MM.1S (cell line): Measurements from ENCODE around the gene HOXB7.

ENCODE experiments used
- DNase-seq: peaks from one replicate; pipeline ENCODE4 v3.0.0-alpha.2; 2015
- H2AFZ ChIP-seq: fragments of 300-600 bp; sonication (generic); 2 replicates; pipeline ENCODE4 v1.6.0; 2016; ENCODE audit warnings: antibody characterized with exemption, low read length
- H3F3A ChIP-seq: fragments of 300-600 bp; sonication (generic); 2 replicates; pipeline ENCODE4 v1.6.1; 2016; ENCODE audit warnings: mild to moderate bottlenecking, antibody characterized with exemption, low read length, moderate library complexity, mixed read lengths; ENCODE audit not compliant: insufficient read depth
- H3K27ac ChIP-seq: fragments of 300-600 bp; sonication (generic); 2 replicates; pipeline ENCODE4 v1.5.1; 2016; ENCODE audit warnings: mild to moderate bottlenecking, low read length
- H3K27me3 ChIP-seq: fragments of 300-600 bp; sonication (generic); replicated peaks from 2 replicates; pipeline ENCODE4 v1.6.0; 2016; ENCODE audit warnings: low read length; ENCODE audit not compliant: insufficient read depth
- H3K36me3 ChIP-seq: fragments of 300-600 bp; sonication (generic); replicated peaks from 2 replicates; pipeline ENCODE4 v1.6.1; 2016; ENCODE audit warnings: mild to moderate bottlenecking, low read length, mixed read lengths; ENCODE audit not compliant: insufficient read depth
- H3K4me1 ChIP-seq: fragments of 300-600 bp; sonication (generic); 2 replicates; pipeline ENCODE4 v1.6.1; 2016; ENCODE audit warnings: low read length, mixed read lengths
- H3K4me2 ChIP-seq: fragments of 300-600 bp; sonication (generic); 2 replicates; pipeline ENCODE4 v1.6.0; 2016; ENCODE audit warnings: low read depth, low read length
- H3K4me3 ChIP-seq: fragments of 300-600 bp; sonication (generic); 2 replicates; pipeline ENCODE4 v1.5.1; 2016; ENCODE audit warnings: low read length, mixed read lengths
- H3K79me2 ChIP-seq: fragments of 300-600 bp; sonication (generic); 2 replicates; pipeline ENCODE4 v1.6.1; 2016; ENCODE audit warnings: mixed run types, low read length, mixed read lengths
- H3K9ac ChIP-seq: fragments of 300-600 bp; sonication (generic); 2 replicates; pipeline ENCODE4 v1.6.1; 2016; ENCODE audit warnings: low read length, mixed read lengths
- H3K9me2 ChIP-seq: fragments of 300-600 bp; sonication (generic); replicated peaks from 2 replicates; pipeline ENCODE4 v1.6.1; 2016; ENCODE audit warnings: mild to moderate bottlenecking, low read length, mixed read lengths; ENCODE audit not compliant: insufficient read depth
- H3K9me3 ChIP-seq: fragments of 300-600 bp; sonication (generic); replicated peaks from 2 replicates; pipeline ENCODE4 v1.6.1; 2016; ENCODE audit warnings: mild to moderate bottlenecking, low read length, mixed read lengths; ENCODE audit not compliant: insufficient read depth
- H4K20me1 ChIP-seq: fragments of 300-600 bp; sonication (generic); 2 replicates; pipeline ENCODE4 v1.6.1; 2016; ENCODE audit warnings: mild to moderate bottlenecking, low read length, moderate library complexity, mixed read lengths; ENCODE audit not compliant: insufficient read depth
- EZH2 ChIP-seq: fragments of 300-600 bp; sonication (generic); optimal IDR thresholded peaks from 2 replicates; pipeline ENCODE3; 2017; ENCODE audit warnings: low read depth, mild to moderate bottlenecking, antibody characterized with exemption, low read length, mixed read lengths
- EZH2phosphoT487 ChIP-seq: fragments of 300-600 bp; sonication (generic); IDR thresholded peaks from 2 replicates; pipeline ENCODE4 v1.6.1; 2018; ENCODE audit warnings: antibody characterized with exemption, low read length
- TF ChIP-seq, protein P1 (sequence below): fragments of 300-600 bp; sonication (generic); IDR thresholded peaks from 2 replicates; pipeline ENCODE4 v1.5.1; 2016; ENCODE audit warnings: antibody characterized with exemption, low read length, mixed read lengths

HOXB7 gene

DNA sequence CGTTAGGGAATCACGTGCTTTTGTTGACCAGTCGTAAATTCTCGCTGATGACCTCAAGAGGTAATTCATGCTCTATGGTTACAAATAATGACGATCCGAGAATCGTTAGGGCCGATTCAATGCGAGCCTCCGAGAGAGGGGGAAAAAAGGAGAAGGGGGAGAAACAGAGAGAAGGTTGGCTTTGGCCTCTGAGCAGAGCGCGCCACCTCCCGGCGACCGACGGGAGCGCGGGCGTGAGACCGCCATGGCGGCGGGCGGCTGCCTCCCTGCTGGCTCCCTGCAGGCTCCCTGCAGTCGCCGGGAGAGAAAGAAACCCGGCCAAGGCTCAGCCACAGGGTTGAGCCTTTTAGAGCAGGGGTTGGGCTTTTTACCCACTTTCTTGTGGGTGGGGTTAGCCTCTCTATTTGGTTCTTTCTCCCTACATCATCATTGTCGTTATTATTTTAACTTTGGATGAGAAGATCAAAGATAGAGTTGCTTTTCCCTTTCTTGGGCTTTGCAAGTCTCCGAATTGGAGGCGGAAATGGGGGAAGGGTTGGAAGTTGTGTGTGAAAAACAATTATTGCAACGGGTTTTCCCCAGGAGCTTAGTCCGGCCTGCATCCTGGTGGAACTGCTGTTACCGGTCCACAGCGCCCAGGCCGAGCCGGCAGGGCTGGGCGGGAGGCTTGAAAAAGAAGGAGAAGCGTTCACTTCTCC is 16.8 kb downstream of the HOXB7 start:
- H3K9ac ChIP-seq = no peak overlapping the region
- H3K27ac ChIP-seq = no peak overlapping the region
- TF ChIP-seq EZH2 (no peak), EZH2phosphoT487 (no peak)
- TF ChIP-seq, protein P1, sequence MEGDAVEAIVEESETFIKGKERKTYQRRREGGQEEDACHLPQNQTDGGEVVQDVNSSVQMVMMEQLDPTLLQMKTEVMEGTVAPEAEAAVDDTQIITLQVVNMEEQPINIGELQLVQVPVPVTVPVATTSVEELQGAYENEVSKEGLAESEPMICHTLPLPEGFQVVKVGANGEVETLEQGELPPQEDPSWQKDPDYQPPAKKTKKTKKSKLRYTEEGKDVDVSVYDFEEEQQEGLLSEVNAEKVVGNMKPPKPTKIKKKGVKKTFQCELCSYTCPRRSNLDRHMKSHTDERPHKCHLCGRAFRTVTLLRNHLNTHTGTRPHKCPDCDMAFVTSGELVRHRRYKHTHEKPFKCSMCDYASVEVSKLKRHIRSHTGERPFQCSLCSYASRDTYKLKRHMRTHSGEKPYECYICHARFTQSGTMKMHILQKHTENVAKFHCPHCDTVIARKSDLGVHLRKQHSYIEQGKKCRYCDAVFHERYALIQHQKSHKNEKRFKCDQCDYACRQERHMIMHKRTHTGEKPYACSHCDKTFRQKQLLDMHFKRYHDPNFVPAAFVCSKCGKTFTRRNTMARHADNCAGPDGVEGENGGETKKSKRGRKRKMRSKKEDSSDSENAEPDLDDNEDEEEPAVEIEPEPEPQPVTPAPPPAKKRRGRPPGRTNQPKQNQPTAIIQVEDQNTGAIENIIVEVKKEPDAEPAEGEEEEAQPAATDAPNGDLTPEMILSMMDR = peak; percentile 94
- no peaks in the 10 kb centered on the region for H3K9me3 ChIP-seq
- no peaks in the 10 kb centered on the region for H3K4me1 ChIP-seq
- H4K20me1 ChIP-seq = no peaks in the 10 kb centered on the region
- H2AFZ ChIP-seq = peak overlapping the region; percentile 63; the same call in 1 of the 2 replicates
- H3F3A ChIP-seq = no peaks in the 10 kb centered on the region
- peak overlapping the region; percentile 65 for H3K4me3 ChIP-seq
- peak; percentile 59 for DNase-seq
- peak overlapping the region; percentile 99 for H3K4me2 ChIP-seq
- H3K9me2 ChIP-seq = no peaks in the 10 kb centered on the region
- no peaks in the 10 kb centered on the region for H3K79me2 ChIP-seq
- peaks cover 46% of the 10 kb centered on the region for H3K27me3 ChIP-seq
- H3K36me3 ChIP-seq = no peaks in the 10 kb centered on the region

DNA sequence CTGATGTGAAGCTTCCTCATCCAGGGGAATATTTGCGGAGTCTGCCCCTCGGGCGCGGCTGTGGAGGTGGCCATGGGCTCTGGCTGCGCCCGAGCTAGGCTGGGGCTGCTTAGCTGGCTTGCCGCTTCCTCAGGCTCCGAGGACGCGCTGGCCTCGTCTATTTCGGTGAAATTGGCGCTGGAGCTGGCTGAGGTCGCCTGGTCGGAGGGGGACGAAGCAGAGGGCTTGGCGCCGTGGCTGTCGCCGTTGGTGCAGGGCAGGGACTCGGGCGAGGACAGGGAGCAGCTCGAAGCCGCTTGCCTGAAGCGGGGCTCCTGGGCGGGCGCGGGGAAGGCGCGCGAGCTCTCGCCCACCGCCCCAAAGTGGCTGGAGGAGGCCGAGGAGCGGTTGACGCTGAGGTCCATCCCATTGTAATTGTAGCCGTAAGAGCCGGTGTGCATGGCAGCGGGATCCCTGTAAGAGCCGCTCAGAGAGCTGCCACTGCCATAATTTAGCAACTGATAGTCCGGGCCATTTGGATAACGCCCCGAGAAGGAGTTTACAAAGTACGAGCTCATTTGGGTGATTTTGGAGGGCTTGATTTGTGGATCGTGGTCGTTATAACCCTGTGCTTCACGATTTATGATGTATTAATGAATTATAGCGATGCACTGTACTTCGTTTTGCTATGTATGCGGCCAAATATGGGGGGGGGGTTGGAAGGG is 17.5 kb downstream of the HOXB7 start, which contains the start of gene HOXB5:
TSS of gene HOXB5 (minus strand) at position 654 of the 704 bp plus-strand sequence. CDS start at position 557, 97 bp downstream.
- no peaks in the 10 kb centered on the region for H3K9me3 ChIP-seq
- peak within 1 kb of the TSS; percentile 63 for H2AFZ ChIP-seq
- TF ChIP-seq, protein P1 = no peak
- TF ChIP-seq EZH2 (no peak), EZH2phosphoT487 (no peak)
- no peaks in the 10 kb centered on the region for H3K4me1 ChIP-seq
- H3K27me3 ChIP-seq = peaks cover 45% of the 10 kb centered on the region
- H4K20me1 ChIP-seq = no peaks in the 10 kb centered on the region
- no peaks in the 10 kb centered on the region for H3K36me3 ChIP-seq
- H3F3A ChIP-seq = no peaks in the 10 kb centered on the region
- DNase-seq = no peak
- no peaks in the 10 kb centered on the region for H3K79me2 ChIP-seq
- H3K9ac ChIP-seq = peak within 1 kb of the TSS; percentile 19; the same call in 1 of the 2 replicates
- peak within 1 kb of the TSS; percentile 65 for H3K4me3 ChIP-seq
- no peaks in the 10 kb centered on the region for H3K9me2 ChIP-seq
- H3K4me2 ChIP-seq = peak within 1 kb of the TSS; percentile 99
- no peak within 1 kb of the TSS for H3K27ac ChIP-seq

DNA sequence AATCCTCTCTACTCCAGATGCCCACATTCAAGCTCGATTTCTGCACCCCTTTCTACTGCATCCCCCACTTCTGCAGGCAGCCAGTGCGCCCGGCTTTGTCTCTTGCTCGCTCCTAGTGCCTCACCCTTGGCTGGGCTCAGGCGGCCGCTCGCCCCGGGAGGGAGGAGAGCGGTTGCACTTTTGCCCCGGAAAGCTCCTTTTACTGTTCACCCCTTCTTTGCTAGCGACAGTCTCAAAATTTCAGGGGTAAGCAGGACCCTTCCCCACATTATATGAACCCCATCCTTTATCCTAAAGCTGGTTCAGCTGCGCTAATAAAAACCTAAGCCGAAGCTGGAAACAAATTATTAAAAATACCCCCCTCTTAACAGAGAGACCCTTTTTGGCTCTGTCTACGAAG is 18.2 kb downstream of the HOXB7 start:
- Histone ChIP-seq H3K36me3 (no peaks in the 10 kb centered on the region), H3K4me1 (peaks cover under 1% of the 10 kb centered on the region; the same call in 1 of the 2 replicates), H2AFZ (no peak overlapping the region; the same call in 1 of the 2 replicates), H3K27ac (no peak overlapping the region), H3K9me2 (no peaks in the 10 kb centered on the region), H3K9me3 (no peaks in the 10 kb centered on the region), H3F3A (no peaks in the 10 kb centered on the region), H3K4me2 (peak overlapping the region; percentile 99), H3K4me3 (peak overlapping the region; percentile 65; the same call in 1 of the 2 replicates), H3K9ac (no peak overlapping the region), H4K20me1 (no peaks in the 10 kb centered on the region), H3K27me3 (peaks cover 43% of the 10 kb centered on the region), H3K79me2 (no peaks in the 10 kb centered on the region)
- no peak for DNase-seq
- TF ChIP-seq, protein P1 = no peak
- TF ChIP-seq EZH2 (no peak), EZH2phosphoT487 (no peak)
